ENCODE data around the gene EIF6.

The EIF6 gene

DNA sequence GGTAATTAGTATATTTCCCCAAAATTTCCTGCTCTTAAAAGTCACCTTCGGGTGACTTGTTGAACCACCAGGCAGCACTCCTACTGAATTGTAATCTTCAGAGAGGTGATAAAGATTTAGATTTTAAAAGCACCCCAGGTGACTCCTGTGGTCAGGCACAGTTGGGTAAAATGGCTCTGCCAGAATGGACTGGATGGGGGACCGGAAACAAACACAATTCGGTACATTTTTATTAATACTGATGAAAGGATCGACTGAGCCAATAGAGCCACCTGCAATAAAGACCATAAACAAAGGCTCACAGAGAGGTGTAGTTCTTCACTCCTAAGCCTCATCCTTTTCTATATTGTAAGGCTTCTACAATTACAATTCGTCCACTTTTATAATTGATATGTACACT lies 27.2 kb upstream of the EIF6 start:
- DNase-seq: no peak

DNA sequence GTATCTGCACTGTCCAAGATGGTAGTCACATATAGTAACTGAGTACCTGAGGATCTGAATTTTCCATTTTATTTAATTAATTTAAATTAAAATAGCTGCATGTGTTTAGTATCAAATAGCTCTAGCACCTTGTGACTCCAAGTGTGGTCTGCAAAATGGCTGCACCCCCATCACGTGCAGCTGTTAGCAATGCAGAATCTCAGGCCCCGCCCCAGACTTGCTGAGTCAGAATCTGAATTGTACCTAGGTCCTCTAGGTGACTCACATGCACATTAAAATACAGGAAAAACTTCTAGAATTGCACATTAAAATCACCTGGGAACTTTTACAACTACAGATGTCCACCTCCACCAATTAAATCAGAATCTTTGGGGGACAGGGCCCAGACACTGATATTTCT lies 26.8 kb upstream of the EIF6 start:
- DNase-seq: no peak

DNA sequence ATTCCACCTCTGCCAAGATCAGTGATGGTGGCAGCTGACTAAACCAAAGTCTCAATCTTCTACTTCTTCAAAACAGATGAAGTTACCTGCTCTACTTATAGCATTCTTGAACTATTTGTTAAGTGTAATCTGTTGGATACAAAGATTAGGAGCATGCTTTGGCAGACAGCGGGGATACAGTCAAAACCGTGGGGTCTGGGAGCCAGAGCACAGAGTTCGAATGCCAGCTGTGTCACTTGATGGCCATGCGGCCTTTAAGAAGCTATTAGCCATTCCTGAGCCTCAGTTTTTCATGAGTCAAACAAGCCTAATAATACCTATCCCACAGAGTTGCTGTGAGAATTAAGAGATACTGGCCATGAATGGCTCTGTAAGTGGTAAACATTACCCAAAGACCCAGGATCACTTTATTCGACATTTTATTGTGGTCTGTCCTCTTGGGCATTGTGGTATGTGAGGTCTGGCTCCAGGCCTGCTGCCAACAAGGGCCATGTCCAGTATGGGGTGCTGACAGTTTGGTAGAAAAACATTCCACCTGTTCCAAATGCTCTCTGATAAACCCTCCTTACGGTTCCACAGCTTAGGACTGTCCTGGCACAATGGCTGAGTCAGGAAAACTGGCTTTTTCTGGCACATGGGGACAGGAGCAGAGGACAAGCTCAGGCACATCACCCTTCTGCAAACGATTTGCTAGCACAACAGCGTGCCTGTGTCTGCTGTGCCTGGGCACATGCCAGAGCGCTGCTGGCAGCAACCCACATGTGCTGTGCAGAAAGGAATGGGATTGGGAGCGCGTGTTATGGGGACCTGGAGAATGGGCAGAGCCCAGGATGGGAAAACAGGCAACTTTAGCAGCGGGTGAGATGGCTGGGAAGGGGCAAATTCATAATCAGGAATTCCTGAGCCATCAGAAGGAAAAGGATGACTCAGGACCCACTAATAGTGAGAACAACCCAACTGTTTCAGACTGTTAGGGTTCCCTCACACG lies 23.4 kb upstream of the EIF6 start:
- no peak for DNase-seq

DNA sequence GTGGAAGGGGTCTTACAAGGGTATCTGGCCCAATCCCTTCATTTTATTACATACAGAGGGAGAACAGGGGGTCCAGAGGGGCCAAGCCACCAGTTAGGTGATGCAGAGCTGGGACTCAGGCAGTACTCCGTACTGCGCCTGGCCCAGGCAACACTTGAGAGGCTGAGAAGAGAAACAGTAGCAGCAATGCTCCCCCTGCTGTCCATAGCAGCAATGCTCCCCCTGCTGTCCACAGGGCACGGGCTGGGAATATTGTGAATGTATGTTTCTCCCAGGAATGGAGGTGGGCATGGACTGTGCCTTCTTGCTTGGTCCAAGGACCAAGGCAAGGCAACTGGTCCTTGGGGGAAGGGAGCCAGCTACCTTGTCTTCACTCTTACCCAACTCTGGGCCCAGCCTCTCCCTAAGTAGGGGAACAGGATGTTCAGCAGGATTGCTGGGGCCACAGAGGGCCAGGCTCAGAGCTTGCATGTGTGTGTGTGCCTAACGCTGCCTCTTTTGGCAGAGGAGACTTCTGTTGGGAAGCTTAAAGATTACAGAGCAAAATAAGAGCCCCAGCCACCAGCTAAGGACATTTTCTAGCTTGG lies 22.5 kb upstream of the EIF6 start:
- peak; percentile 41 for DNase-seq

DNA sequence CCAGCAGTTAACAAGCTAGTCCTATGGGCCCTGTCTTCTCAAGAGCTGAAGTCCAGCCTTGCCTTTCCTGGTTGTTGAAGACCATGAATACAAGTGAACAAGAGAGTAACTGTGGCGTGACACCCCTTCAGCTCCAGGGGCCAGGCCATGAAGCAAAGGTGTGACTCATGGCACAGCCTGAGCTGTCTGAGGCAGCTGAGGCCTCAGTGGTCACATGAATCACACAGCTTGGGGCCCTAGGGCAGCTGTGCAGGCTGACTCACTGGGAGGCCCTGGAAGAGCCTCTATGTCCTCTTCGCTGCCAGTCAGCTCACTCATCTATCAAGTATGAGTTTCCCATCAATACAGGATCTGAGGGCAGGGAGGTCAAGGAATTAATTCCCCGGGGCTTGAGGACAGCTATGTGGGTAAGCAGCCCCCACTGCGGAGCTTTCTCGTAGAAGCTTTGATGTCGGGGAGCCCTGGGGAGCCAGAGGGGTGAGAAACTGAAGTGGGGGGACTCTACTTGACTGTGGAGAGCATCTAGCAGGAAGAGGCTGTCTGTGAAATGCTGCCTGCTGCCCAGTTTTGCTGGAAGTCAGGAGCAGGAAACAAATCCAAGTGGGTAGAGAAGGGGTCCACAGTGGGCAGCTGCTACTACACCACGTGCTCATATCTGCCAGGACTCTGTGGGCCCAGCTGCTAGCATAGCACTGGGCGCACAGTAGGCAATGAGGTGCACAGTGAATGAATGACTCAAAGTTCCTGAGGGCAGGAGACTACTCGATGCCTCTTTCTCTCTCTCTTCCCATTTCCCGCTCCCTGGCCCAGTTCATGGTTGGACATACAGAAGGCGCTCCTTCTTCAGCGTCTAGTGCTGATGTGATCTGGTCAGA lies 21.3 kb upstream of the EIF6 start:
- peak; percentile 28 for DNase-seq

DNA sequence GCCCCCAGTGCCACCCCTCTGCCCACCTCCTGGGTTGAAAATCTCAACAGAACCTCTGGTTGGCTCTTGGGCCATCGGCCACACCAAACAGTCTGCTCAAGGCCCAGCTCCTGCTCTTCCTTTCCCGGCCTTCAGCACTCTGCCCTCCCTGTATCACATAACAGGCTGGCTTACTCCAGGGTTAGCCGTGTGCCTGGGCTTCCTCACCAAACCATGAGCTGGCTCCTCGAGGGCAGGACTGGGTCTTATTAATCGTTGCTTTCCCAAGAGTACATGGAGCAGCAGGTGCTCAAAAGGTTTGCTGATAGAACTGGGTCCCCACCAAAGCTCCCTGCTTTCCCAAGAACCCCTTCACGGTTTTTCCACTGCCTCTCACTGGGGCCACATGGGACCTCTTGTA lies 20.4 kb upstream of the EIF6 start:
- no peak for DNase-seq

DNA sequence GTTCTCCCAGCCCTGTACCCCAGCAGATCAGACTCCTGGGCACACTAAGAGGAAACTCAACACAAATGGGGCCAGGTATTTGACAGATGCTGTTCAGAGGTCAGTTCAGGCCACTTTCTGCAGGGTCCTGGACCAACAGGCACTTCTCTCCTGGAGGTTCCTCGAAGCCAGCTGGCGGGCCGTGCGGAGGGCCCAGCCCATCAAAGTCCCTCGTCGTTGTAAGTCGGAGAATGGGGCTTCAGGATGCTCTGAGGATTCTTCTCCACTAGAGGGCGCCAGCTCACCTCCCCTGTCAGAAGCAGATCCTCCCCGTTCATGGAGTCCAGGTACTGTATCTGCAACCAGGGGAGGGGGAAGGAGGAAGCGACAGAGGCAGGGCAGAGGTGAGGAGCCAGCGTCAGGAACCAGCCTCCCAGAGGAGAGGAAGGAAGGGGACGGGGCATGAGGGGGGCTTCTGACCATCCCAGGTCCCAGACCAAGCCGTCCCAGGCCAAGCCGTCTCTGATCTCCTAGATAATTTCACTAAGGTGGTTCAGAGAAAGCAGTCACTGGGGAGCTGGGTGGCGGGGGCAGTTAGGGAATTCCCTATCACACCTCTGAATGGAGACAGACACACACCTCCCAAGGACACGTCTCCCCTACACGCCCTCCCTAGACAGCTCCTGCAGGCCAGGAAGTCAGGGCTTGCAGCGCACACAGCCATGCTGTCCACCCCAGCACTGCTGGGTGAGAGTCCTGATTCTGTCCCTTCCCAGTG lies 19.3 kb upstream of the EIF6 start:
- DNase-seq: peak; percentile 92

DNA sequence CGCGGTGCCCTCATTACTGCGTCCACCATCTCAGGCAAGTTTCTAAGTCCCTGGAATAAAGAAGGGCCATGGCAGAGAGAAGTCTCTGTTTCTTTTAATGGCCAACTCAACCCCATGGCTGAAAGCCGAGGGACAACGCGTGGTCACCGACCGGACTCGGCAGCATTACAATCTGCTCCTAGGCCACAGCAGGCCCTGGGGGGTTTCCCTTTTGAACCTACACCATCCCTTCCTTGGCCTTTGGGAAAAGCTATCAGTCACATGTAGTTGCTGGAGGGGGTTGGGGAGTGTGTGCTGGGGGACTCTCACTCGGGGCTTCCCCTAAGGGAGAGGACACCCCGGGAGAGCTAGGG lies 18.8 kb upstream of the EIF6 start:
- no peak for DNase-seq

DNA sequence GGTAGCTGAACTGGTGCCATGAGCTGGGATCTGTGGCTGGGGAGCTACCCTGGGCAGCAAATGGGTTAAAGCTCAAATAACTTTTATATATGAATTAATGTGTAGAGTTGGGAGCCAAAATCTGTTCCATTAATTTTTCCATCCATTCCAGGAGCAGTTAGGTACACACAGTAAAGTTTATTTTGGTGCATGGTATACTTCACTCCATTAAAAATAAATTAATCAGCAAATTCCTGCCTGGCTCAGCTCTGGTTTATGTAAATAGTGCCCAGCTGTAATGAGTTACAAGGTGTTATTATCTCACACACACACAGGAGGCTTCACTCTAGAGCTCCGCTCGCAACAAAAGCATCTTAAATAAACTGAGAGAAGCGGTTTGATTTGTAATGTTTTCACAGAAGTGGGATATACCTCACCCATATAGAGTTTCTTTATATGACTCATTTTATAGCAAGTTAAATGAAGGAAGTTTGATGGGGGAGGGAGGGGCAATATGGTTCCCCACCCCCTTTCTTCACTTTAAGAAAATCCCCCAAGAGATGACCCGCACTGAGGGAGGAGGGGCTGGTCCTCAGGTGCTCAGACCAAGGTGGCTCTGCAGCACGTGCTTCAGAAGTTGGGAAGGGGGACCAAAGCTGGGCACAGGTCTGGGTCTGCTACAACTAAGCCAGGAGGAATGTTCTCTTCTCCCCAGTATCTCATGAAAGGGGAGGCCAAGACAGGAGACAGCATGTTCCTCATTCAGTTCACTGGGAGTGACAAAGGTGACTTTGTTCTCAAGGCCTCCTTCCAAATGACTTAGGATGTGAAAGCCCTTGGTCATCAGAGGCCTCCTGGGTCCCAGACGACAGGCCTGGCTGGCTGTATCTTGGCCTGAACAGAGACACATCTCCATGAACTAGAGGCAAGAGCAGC lies 18.1 kb upstream of the EIF6 start:
- DNase-seq: no peak

DNA sequence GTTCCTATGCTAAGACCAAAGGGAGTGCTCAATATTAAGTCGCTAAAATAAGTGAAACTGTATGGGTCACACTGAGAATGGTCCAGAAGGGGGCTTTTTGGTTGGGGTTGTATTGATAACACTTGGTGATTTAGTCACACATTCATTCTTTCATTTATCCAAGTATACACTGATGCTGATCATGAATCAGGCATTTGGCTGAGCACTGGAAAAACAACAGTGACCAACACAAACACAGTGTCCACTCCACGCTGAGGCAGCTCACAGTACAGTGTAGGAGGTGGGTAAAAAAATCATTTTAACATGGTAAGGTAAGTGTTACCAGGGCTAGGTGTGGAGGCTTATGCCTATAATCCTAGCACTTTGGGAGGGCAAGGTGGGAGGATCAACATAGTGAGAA lies 16.9 kb upstream of the EIF6 start:
- no peak for DNase-seq

DNA sequence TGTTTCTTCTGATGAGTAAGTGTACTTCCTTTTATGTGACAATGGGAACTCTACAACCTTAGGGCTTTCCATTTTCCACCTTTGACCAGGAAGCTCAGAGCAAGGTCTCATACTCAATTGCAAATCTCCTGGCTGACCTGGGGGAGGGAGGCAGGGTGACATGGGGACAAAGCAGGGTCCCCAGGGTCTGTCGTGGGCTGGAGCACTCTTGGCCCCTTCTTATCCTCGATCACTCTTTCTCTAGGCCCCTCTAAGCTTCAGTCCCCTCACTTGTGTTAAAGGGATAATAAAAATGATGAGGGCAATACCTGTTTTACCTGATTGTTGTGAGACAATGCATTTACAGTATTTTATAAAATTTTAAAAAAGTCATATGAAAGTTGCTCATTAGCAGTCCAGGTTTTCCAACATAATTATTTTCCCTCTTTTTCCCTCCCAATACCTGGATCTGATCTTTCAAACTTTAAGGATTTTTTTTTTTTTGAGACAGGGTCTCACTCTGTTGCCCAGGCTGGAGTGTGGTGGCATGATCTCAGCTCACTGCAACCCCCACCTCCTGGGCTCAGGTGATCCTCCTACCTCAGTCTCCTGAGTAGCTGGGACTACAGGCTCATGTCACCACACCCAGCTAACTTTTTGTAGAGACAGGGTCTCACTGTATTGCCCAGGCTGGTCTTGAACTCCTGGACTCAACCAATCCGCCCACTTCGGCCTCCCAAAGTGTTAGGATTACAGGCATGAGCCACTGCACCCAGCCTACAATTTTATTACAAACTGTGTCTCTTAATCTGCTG lies 16.1 kb upstream of the EIF6 start:
- no peak for DNase-seq

DNA sequence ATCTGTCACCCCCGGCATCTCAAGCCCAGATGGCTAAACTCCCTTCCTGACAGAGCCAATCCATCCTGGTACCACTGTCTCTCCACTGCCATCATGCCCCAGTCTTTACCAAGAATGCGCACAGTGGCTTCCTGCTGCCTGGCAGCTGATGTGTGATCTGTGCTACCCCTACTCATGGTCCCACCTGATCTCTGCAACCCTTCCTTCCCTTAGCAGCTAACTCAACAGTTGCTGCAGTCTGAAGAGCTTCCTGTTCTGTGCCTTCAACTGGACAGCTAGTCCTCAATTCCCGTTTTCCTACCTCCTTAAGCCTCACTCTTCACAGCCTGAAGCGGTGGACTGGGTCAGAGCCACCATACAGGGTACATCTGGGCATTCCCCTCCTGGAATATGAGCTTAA lies 15.2 kb upstream of the EIF6 start:
- no peak for DNase-seq

DNA sequence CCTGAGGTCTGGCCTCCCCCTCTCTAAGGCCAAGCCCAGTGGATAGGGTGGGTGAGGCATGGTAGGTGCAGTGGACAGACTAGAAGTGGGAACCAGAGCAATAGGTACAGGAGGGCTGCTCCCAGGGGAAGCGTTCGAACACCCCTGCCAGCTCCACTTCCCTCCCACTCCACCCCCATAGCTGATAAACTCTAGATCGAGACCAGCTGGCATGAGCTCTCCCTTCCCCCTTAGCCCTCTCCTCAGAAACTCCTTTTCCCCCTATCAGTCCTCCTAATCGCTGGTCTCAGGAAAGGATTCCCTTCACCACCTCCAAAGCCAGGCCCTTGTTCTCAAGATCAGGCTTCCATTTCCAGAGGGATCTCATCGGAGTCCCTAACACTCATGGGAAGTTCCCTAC lies 13.7 kb upstream of the EIF6 start:
- DNase-seq: no peak

DNA sequence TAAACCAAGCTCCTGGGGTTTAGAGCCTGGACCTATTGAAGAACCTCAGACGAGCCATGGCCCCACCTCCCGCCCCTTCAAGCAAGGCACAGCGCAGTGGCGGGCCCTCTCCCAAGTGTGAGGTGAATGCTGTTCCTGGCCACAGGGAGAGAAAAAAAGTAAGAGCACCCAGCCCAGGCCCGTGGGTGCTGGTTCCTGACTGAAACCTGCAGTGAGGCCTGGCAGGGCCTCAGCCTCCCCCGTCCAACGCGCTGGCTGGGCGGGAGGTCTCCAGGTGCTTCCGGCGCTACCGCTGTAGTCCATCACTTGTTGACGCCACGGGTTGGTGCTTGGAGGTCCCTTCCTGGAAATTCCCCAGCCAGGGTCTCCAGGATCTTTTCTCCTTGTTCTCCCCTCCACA lies 13.2 kb upstream of the EIF6 start:
- no peak for DNase-seq

DNA sequence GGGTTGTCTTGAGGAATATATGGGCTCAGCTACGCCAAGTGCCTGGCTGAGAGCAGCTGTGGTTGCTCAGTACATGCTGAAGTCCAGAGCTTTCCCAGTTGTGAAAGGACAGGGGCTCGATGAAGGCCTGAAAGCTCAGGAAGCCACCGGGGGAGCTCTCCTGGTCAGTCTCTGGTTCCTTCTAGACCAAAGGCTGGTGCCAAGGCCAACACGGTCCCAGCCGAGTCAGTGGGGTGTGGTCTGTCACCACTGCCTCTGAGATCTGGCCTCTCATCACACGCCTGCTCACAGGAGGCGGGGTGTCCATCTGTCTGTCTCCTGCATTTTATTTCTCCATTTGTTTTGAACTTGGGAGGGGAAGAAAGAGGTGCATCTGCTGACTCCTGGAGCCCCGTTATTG lies 12.6 kb upstream of the EIF6 start:
- DNase-seq: no peak

DNA sequence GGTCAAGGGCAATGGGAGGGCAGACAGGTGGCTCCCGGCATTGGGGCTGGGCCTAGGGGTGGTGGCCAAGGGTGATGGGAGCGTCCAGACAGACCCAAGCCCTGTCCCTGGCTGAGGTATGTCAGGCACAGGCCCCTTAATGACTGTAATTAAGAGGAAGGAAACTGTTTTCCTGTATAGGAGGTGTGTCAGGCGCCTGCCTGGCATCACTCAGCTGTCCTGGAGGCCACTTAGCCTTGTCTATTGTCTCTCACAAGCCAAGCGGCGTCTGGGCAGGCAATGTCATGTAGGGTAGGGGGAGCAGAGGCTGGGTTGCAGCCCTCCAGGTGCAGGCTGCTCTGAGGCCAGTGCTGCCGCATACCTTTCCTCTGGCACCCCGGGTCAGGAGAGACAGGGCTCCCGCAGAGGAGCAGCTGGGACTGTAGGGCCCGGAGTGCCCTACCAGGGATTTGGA lies 11.6 kb upstream of the EIF6 start:
- no peak for DNase-seq

DNA sequence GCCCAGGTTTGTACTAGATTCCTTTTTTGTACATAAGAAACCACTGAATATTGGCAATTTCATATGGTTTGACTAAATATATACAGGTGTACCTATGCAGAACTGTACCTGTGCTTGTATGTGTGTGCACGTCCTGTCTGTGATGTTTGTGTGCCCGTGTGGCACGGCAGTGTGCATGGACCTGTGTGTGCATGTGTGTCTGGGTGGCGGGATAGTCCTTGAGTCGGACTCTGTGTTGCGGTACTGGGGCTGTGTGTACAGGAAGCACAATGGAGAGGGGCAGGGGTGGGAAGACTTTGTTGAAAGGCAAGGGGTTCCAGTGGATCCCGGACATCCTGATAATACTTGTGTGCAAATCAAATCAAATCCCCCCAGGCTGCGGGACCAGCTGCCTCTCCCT lies 11.1 kb upstream of the EIF6 start:
- DNase-seq: no peak

DNA sequence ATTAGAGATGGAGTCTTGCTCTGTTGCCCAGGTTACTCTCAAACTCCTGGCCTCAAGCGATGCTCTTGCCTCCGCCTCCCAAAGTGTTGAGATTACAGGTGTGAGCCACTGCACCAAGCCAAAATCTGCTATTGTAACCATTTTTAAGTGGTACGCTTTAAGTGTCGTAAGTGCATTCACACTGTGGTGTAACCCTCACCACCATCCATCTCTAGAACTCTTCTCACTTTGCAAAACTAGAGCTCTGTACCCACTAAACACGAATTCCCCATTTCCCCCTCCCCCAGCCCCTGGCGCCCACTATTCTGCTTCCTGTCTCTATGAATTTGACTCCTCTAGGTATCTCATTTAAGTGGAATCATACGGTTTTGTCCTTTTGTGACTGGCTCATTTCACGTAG lies 10.5 kb upstream of the EIF6 start:
- DNase-seq: no peak

DNA sequence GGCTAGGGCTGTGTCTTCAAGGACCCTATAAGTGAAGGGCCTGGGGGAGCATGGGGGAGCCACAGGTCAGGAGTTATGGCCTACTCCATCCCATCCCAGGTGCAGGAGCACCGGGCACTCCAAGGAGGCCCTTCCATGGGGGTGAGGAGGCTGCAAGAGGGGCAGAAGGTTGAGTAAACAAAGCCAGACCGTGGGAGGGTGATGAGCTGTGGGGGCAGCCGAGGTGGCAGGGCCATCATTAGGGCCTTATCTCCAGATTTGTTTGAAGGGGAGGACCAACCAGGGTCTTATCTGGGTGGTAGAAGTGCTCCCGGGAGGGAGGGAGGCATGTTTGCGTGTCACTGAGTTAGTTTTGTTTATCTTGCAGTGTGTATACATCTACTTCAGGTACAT lies 9.7 kb upstream of the EIF6 start:
- DNase-seq: no peak

DNA sequence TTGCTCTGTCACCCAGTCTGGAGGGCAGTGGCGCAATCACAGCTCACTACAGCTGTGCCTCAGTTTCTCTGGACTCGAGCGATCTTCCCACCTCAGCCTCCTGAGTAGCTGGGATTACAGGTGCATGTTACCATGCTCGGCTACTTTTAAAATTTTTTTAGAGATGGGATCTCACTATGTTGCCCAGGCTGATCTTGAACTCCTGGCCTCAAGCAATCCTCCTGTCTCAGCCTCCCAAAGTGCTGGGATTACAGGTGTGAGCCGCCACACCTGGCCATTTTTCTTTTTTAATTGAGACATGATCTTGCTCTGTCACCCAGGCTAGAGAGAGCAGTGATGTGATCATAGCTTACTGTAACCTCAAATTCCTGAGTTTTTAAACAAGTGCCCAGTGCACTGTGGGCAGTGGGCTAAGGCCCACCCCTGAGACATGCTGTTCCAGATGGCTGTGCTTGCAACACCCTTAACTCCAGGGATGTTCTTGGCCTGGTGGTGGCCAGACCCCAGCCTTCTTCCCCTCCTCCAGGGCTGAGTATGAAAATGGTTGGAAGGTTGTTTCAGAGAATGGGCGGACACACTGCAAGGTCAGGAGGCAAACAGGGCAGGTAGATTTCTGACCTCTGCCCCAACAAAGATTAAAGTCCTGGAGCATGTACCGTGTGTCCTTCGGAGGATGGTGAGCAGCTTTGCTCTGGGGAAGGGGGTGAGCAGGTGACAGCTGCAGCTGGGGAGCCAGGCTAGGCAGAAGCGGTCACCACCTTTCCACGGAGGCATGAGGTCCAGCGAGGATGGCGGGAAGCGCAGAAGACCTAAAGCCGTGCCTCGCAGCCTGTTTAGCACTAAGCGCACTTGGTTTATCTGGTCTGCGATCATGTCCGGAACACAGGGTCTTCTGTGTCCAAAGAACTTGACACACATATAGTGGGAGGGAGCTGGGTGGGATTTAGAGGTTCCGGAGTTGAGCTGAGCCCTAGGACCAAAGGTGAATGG lies 9.0 kb upstream of the EIF6 start:
- DNase-seq: no peak

Data from NCI-H345 (cell line).